Ammon's horn (tissue), 1 donor: ENCODE measurements around the gene CSK.
"Not testable (repeated sequence)": the region's sequence is repeated elsewhere in the genome, so short reads cannot be mapped to it uniquely, and the experiment has no call there.

ENCODE experiments used
- DNase-seq: peaks from one replicate; pipeline ENCODE4 v3.0.0-alpha.2; 2016; ENCODE audit warnings: low spot score

The CSK gene

DNA sequence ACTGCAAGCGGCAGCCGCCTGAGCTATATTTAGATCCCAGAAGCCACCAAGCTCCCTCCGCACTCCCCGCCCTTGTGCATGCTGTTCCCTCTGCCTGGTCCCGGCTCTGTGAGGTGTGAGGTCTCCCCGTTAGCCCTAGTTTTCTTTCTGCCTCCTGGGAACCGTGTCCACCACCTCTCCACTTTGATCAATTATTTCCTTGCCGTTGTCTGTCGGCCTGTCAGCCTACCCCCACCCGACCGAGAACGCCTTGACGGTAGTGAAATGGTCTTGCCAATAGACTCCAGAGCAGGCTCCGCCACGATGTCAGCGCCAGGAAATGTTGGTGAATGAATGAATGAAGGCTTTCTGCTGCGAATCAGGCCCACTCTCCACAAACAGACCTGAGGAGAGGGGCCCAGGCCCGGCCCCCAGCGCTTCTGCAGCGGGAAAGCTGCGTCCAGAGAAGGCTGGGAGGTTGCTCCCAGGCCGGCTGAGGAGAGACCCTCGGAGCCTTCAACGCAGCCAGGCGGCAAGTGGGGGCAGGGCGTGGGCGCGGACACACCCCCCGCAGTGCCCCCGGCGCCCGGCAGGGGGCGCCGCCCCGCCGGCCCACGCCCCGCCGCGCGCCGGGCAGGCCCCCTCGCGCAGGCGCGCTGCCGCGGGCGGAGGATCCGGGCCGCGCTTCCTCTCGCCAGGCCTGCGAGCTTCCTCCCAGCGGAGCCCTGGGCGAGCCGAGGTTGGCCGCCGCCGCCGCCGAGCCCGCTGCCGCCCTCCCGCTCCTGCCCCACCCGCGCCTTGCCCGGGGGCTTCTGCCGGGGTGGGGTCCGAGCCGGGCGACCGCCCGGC, at the start of gene CSK:
Gene CSK, plus strand, starts transcription at position 650 of the 828 bp plus-strand sequence. CDS start 16,218 bp downstream, outside the sequence.
- DNase-seq: peak; percentile 65

DNA sequence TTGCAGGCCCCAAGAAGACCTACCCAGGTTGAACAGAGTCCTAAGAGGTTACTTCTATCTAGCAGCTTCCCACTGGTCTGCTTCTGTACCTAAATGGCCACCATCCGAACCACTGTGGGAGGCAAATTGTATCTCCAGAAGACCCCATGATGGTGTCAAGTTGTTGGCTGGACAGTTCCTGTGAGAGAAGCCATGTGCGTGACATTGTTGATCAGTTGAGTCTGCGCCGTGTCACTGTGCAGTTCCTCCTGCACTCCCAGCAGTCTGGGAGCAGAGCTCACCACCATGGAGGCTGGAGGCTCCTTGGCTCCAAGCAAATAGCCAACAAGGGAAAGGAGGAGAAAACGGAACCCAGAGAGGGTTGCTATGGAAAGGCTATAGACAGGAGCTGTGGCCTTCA, 49.0 kb upstream of the CSK start:
- DNase-seq: no peak

DNA sequence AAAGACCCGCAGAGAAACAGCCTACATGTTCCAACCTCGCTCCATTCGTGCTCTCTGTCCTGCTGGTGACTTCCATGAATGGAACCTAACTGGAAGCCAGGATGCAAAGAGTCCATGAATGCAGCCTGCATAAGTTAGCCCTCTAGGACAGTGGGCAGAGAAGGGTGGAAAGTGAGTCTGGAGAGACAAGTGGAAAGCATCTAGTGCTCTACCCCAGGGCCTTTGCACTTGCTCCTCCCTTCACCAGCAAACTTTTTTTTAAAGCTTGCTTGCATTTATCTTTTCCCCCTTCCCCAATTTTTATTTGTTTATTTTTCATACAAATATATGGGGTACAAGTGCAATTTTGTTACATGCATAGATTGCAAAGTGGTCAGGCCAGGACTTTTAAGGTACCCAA, 48.6 kb upstream of the CSK start:
- no peak for DNase-seq

DNA sequence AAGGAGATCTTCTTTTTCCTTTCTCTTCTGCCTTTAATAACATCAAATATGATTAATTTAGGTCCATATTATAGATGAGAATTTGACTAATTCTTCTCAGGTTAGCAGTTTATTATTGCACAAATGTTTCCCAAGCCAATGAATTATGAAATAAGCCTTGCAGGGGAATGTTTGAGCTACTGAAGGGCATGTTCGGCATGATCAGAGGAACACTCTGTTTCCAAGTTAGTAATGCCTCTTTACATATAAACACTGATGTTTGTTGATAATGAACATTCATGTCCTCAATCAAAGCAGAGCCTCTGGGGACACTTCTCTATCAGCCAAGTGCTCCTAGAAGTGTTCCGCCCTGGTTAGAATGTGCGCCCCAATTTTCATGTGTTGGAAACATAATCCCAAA, 46.6 kb upstream of the CSK start:
- DNase-seq: no peak

DNA sequence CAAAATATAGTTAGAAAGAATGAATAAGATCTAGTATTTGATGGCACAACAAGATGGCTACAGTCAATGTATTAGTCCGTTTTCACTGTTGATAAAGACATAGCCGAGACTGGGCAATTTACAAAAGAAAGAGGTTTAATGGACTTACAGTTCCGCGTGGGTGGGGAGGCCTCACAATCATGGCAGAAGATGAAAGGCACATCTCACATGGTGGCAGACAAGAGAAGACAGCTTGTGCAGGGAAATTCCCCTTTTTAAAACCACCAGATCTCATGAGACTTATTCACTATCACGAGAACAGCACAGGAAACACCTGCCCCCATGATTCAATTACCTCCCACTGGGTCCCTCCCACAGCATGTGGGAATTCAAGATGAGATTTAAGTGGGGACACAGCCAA, 43.6 kb upstream of the CSK start:
- DNase-seq: not testable (repeated sequence)

DNA sequence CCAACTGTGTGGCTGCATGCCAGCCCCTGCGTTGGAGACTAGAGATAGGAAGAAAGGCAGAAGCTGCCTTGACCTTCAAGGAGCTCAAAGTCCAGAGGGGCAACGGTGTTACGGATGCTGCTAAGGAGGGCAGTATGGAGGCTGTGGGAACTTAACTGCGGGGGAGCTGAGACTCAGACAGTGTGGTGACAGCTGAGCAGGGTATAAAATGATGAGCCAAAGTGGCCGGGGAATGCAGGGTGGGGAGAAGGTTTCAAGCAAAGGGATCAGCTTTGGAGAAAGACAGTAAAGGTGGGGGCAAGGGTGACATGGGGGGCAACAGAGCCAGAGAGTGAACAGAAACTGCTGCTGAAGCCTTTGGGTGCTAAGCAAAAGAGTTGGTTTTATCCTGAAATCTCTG, 39.5 kb upstream of the CSK start:
- DNase-seq: no peak

DNA sequence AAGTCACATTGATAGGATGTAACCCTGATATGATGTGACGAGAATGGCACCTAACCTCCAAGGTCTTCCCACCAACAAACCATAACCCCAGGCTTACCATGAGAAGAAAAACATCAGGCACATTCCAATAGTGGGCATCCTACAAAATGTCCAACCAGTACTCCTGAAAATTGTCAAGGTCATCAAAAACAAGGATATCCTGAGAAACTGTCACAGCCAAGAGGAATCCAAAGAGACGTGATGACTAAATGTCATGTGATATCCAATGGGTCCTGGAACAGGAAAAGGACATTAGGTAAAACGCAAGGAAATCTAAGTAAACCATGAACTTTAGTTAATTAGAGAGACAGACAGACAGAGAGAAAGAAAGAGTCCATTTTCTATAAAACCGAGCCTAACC, 35.5 kb upstream of the CSK start:
- DNase-seq: no peak

DNA sequence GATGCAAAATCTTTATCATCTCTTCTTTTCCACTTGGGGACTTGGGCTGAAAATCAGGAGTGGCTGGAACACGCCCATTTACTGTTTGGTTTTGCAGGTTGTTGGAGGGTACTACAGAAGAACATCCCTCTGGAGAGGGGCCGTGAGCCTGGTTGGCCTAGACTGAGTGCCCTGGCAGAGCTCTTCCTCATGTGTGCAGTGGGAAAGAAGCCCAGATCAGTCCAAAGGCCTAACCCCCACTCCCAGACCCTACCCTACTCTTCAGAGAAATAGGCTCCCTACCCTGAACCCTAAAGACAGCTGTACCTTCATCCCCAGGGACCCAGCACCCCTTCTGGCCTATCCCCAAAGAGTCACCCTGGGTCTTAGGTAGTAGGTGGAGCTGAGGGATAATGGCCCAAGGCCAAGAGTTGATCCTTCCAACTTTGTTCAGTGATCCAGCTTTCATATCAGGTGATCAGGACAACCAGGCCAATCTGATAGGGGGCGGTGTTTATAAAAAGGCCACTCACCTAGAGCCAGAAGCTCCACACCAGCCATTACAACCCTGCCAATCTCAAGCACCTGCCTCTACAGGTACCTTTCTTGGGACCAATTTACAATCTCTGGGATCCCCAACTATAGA, 33.4 kb upstream of the CSK start, which contains the start of gene CYP1A2:
Gene CYP1A2, plus strand, starts transcription at position 524 of the 625 bp plus-strand sequence. CDS start 894 bp downstream, outside the sequence.
- DNase-seq: no peak

DNA sequence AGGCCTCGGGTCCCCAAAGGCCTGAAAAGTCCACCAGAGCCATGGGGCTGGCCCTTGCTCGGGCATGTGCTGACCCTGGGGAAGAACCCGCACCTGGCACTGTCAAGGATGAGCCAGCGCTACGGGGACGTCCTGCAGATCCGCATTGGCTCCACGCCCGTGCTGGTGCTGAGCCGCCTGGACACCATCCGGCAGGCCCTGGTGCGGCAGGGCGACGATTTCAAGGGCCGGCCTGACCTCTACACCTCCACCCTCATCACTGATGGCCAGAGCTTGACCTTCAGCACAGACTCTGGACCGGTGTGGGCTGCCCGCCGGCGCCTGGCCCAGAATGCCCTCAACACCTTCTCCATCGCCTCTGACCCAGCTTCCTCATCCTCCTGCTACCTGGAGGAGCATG, 32.0 kb upstream of the CSK start:
- no peak for DNase-seq

DNA sequence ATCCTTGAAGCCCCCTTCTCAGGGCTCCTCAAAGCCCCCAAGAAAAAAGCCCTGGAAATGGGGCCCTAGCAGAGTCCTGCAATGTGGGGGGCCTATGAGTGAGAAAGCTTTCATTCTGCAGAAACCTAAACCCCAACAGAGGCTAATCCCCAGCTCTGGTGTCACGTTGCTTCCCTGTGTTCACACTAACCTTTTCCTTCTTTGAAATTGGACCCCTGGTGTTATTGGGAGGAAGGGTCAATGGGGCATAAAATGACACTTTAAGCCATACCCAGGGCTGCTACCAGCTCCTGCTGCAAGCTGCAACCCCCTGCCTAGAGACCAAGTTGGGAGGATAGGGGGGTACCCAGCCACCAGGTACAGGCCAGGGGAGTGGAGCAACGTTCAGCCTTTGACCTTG, 31.1 kb upstream of the CSK start:
- DNase-seq: no peak

DNA sequence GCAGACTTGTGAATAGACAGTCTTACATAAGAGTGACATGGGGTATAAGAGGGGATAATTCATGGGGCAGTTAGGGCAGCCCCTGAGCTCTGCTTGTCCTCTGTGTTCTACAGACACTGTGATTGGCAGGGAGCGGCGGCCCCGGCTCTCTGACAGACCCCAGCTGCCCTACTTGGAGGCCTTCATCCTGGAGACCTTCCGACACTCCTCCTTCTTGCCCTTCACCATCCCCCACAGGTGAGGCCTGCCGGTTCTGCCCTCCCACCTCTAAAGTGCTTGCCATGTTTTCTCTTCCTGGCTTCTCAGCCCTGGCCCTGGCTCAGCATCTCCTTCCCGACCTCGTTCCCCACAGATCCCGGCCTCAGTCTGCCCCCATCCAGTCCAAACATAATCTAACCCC, 29.9 kb upstream of the CSK start:
- DNase-seq: no peak

DNA sequence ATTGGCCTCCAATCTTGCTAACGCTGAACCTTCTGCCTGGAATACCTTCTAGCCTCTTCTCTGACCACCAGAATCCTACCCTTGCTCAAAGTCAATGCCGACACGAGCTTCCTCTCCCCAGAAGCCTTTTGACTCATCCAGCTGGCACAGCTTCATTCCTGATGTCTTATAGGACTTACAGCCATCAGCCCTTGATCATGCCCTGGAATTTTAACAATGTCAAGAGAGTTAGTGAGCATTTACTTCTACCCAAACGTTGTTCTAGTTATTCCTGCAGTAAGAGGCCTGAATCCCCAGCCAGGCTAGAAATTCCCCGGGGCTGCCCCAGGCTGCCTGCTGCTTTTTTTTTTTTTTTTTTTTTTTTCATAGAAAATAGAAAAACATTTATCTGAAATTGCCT, 29.3 kb upstream of the CSK start:
- no peak for DNase-seq

DNA sequence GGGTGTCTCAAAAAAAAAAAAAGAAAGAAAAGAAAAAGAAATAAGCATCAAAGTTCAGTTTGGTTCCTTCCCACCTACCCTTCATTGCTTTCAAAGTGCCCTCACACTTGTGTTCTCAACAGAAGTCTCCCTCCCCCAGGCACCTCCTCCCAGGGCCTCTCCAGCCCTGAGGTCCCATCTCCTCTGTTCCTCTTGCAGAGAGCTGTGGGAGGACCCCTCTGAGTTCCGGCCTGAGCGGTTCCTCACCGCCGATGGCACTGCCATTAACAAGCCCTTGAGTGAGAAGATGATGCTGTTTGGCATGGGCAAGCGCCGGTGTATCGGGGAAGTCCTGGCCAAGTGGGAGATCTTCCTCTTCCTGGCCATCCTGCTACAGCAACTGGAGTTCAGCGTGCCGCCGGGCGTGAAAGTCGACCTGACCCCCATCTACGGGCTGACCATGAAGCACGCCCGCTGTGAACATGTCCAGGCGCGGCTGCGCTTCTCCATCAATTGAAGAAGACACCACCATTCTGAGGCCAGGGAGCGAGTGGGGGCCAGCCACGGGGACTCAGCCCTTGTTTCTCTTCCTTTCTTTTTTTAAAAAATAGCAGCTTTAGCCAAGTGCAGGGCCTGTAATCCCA, 27.2 kb upstream of the CSK start:
- DNase-seq: no peak

DNA sequence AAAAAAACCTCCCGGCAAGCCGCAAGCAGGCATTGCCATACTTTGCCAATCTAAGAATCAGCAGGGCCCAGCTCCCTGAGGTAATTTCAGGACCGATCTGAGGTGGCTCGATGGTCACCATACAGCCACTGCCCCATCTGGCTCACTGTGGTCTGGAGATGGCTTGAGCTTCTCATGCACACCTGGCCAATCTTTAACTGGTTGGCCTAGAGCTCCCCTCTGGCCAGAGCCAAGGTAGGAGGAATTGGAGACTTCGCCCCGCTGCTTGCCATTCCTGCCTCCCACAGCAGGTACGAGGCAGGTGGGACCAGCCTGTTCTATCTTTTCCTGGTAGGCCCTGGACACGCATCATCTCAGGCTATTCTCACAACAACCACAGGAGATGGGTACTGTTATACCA, 23.1 kb upstream of the CSK start:
- no peak for DNase-seq

DNA sequence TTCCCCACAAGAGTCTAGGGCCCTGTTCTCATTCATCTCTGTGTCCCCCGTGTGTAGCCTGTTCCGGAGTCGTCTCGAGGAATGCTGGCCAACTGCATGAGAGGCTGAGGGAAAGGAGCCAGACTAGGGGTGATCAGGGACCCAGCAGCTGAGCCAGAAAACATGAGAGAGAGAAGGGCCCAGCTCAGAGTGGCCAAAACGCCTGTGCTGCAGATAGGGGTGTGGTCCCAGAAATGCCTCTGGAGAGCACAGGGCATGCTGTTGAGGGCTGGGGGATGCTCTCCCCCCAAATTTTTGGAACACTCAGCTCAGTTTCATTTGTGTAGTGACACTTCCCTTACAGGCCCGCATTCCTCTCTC, 19.1 kb upstream of the CSK start:
- no peak for DNase-seq

DNA sequence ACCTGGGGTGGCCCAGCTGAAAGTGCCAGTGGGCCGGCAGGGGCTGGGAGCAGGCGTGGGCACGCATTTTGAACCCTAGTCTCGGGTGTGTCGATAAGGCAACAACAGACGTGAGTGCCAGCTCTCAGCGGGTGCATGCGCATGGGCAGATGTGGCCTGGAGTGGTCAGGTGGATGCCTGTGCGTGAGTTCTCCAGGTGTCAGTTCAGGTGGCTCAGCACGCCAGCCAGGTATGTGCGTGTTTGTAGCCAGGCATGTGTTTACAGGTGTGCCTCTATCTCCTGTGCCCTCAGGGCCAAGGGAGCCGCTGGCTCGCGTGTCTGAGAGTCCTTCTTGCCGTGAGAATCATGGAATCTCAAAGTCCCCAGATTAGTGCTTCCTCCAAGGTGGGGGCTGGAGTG, 18.5 kb upstream of the CSK start:
- no peak for DNase-seq

DNA sequence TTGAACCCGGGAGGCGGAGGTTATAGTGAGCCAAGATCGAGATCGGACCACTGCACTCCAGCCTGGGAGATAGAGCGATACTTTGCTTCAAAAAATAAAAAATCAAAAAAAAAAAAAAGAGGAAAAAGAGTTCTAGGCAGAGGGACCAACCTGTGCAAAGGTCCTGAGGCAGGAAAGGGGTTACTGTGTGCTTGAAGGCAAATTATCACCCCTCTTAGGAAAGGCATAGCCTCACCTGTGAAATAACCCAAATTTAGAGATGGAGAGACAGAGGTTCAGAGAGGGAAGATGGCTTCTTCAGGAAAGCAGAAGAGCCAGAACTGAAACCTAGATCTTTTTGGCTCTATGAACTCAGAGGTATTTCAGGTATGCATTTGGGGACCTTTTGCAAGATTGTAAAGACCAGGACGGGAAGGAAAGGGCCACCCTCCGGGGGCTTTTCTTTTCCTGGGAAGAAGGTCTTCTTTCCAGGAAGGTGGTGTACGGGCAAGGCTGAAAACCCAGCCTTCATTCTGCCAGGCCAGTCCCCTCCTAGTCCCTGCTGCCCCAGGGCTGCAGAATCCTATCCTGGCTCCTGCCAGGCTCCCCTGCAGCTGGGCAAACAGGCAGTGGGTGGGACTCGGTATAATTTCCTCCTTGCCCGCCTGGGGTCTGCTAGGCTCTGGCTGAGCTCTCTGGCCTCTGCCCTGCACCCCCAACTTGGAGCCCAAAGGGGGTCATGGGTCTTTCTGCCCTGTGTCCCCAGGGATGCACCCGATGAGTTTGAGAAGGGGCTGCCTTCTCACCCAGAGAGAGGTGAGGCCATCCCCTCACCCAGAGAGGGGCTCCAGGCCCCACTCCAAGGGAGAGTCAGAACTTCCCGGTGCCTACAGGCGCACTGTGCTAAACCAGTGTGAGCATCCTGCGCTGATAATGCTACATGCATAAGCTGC, 14.4 kb upstream of the CSK start:
- no peak for DNase-seq

DNA sequence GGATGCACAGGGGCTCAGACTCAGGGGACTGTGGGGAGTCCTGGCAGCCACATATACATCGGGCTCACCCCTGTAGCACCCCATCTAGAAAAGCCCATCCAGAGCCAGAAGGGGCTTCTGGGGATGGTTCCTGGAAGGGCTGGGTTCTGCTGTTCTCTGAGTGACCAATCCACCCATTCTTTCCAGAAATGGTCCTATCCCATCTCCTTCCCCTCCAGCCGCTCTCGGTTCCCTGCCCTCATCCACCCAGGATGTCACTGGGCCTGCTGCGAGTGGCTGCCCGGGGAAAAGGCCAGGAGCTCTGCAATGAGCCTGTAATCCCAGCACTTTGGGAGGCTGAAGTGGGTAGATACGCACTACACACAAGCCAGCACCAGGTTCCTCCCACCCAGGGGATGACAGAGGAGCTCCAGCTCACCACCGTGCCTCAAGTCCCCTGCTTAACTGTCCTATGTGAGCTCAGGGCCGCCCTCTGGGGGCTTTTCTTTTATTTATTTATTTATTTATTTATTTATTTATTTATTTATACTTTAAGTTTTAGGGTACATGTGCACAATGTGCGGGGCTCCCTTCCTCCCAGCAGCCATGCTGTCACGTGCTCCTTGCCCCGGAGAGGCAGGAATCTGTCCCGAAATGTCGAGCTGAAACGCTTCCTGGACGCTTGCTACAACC, 13.6 kb upstream of the CSK start:
- no peak for DNase-seq

DNA sequence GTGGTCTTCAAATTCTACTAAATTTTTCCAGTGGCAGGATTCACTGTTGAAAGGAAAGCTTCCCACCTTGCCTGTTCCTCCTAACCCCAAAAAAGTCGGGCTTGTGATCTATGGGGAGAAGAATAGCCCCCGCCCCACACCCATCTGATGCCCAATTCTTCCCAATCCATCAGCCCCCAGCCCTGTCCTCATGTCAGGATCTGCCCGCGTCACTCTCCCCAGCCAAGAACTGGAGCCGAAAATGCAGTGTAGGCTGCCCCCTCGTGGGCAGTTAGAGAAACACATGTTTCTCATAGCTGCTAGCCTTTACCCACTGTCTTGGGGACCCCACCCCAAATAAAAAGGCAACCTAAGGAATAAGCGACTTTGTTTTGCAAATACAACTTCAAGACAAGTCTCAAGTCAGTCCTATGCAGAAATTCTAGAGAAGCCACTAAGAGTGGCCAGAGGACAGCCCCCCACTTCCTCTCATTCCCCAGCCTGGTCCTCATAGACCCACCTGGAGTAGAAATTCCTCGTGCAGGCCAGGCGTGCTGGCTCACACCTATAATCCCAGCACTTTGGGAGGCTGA, 13.0 kb upstream of the CSK start:
- peak; percentile 73 for DNase-seq

DNA sequence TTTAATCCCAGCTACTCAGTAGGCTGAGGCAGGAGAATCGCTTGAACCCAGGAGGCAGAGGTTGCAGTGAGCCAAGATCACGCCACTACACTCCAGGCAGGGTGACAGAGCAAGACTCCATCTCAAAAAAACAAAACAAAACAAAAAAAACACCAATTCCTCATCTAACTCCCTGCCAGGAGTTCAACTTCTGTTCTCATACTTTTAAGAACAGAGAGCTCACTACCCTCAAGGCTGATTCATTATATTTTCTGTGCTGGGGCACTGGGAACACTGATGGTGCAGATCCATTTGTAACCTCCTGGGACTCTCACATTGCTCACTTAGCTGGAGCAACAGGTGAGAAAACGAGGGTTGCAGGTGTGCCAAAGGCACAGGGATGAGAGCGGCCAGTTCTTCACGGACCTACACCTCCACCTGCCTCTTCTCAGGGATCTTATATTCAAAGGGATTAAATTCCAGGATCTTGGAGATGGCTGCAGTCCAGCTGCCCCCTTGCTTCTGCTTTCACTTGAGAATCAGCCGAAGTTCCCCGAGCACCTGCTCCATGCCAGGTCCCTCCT, 12.3 kb upstream of the CSK start:
- no peak for DNase-seq
